Calu3 (cell line): ENCODE data around the gene DBH. TPM values are rescaled to one million over a fixed set of nuclear protein-coding genes. Genes with fewer than 3 reads are reported as not detected.

Source experiments
- BruUV-seq: library from RNA; stranded (reverse); fragments of 400-500 nt; replicated peaks from 2 replicates; lab custom pipeline; 2021; lab: Mats Ljungman, UMichigan
- CTCF ChIA-PET: fragments of 300-600 bp; sonication (Branson Sonifier 250); formaldehyde crosslinking; loops from one replicate; lab custom pipeline; 2022; ENCODE audit warnings: antibody characterized with exemption; lab: Charles Lee
- DNase-seq: peaks from one replicate; pipeline ENCODE4 v3.0.0; 2022
- H3K27ac Mint-ChIP-seq: one replicate; pipeline ENCODE4 v1.8.0; 2022; ENCODE audit warnings: mixed read lengths; ENCODE audit not compliant: unreplicated experiment
- H3K27me3 Mint-ChIP-seq: one replicate; pipeline ENCODE4 v1.8.0; 2022; ENCODE audit warnings: mixed read lengths; ENCODE audit not compliant: unreplicated experiment
- H3K36me3 Mint-ChIP-seq: one replicate; pipeline ENCODE4 v1.8.0; 2022; ENCODE audit warnings: mild to moderate bottlenecking, moderate library complexity, mixed read lengths; ENCODE audit not compliant: insufficient read depth, unreplicated experiment
- H3K4me1 Mint-ChIP-seq: one replicate; pipeline ENCODE4 v1.8.0; 2022; ENCODE audit warnings: mild to moderate bottlenecking, low read depth, mixed read lengths; ENCODE audit not compliant: unreplicated experiment
- H3K4me3 Mint-ChIP-seq: one replicate; pipeline ENCODE4 v1.8.0; 2022; ENCODE audit warnings: mild to moderate bottlenecking, low read depth, moderate library complexity, mixed read lengths; ENCODE audit not compliant: unreplicated experiment
- H3K9me3 Mint-ChIP-seq: one replicate; pipeline ENCODE4 v1.8.0; 2022; ENCODE audit warnings: low read depth, mixed read lengths; ENCODE audit not compliant: unreplicated experiment
- intact Hi-C: fragments of 100-400 bp; cut with micrococcal nuclease; formaldehyde crosslinking; loops from one replicate; pipeline ENCODE4 v1.10.0; 2022; ENCODE audit not compliant: unreplicated experiment
- total RNA-seq: library from RNA; stranded (reverse); gene quantifications from 2 replicates; pipeline ENCODE4 v1.2.3, GENCODE V29; 2022
- TF ChIP-seq, protein P1 (sequence below): fragments of 200-600 bp; IDR thresholded peaks from one replicate; pipeline ENCODE4 v1.8.0; 2022; ENCODE audit warnings: antibody characterized with exemption; ENCODE audit not compliant: unreplicated experiment

Gene DBH
- total RNA-seq, 1 experiment from 2014 or later, result not detected

GRCh38 chr9:133665535-133665934 lies 29.4 kb downstream of the DBH start:
- H3K4me1 Mint-ChIP-seq, result no peaks in the 10 kb centered on the region
- no peak for DNase-seq
- no peaks in the 10 kb centered on the region for H3K36me3 Mint-ChIP-seq
- intact Hi-C loops, result no loop called here
- TF ChIP-seq, protein P1, sequence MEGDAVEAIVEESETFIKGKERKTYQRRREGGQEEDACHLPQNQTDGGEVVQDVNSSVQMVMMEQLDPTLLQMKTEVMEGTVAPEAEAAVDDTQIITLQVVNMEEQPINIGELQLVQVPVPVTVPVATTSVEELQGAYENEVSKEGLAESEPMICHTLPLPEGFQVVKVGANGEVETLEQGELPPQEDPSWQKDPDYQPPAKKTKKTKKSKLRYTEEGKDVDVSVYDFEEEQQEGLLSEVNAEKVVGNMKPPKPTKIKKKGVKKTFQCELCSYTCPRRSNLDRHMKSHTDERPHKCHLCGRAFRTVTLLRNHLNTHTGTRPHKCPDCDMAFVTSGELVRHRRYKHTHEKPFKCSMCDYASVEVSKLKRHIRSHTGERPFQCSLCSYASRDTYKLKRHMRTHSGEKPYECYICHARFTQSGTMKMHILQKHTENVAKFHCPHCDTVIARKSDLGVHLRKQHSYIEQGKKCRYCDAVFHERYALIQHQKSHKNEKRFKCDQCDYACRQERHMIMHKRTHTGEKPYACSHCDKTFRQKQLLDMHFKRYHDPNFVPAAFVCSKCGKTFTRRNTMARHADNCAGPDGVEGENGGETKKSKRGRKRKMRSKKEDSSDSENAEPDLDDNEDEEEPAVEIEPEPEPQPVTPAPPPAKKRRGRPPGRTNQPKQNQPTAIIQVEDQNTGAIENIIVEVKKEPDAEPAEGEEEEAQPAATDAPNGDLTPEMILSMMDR, result no peak
- BruUV-seq, result no TSS peak
- CTCF ChIA-PET, result no interaction called here
- no peak overlapping the region for H3K27ac Mint-ChIP-seq
- peaks cover 24% of the 10 kb centered on the region for H3K27me3 Mint-ChIP-seq
- H3K4me3 Mint-ChIP-seq, result no peak overlapping the region
- H3K9me3 Mint-ChIP-seq, result no peaks in the 10 kb centered on the region

DNA sequence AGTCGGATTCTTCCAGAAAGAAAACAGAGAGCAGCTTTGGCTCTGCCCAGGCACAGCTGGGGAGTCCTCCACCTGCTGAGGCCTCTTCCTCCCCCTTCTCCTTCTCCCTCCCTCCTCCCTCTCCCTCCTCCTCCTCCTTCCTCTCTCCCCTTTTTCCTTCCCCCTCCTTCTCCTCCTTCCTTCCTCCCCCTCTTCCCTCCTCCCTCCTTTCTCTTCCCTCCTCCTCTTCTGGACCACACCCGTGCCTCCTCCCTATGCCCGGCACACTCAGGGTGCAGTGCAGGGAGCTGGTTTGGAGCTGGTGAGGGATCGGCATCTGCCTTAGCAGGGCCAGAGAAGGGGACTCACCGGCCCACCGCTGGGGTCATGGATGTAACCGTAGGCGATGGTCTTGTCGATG lies 30.2 kb downstream of the DBH start:
- BruUV-seq, result no TSS peak
- CTCF ChIA-PET, result no interaction called here
- TF ChIP-seq, protein P1, result no peak
- no peaks in the 10 kb centered on the region for H3K9me3 Mint-ChIP-seq
- H3K4me1 Mint-ChIP-seq, result no peaks in the 10 kb centered on the region
- H3K36me3 Mint-ChIP-seq, result no peaks in the 10 kb centered on the region
- no peak overlapping the region for H3K4me3 Mint-ChIP-seq
- DNase-seq, result no peak
- no peak overlapping the region for H3K27ac Mint-ChIP-seq
- H3K27me3 Mint-ChIP-seq, result peaks cover 24% of the 10 kb centered on the region
- intact Hi-C loops, result no loop called here

DNA sequence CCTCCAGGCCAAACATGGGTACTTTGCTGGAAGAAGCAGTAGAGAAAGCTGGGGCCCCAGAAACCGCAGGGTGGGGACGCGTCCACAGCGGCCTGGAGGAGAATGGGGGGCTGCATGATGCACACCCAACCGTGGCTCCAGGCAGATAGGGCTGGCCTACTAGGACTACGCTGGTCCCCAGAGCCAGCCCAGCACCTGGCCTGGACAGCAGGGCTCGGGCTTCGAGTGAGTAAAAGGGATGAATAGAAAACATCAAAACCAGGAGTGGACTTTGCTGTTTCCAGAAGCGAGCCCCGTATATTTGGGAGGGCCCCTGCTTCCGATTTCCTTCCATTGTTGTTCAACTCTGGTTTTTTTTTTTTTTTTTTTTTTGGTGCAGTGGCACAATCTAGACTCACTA lies 30.7 kb downstream of the DBH start:
- intact Hi-C loops, result no loop called here
- CTCF ChIA-PET, result no interaction called here
- DNase-seq, result no peak
- Mint-ChIP-seq H3K4me3 (no peak overlapping the region), H3K36me3 (no peaks in the 10 kb centered on the region), H3K27me3 (peaks cover 24% of the 10 kb centered on the region), H3K9me3 (no peaks in the 10 kb centered on the region), H3K27ac (no peak overlapping the region), H3K4me1 (no peaks in the 10 kb centered on the region)
- no TSS peak for BruUV-seq
- TF ChIP-seq, protein P1, result no peak

GRCh38 chr9:133667759-133668450 lies 31.7 kb downstream of the DBH start:
- Mint-ChIP-seq H3K36me3 (no peaks in the 10 kb centered on the region), H3K4me1 (no peaks in the 10 kb centered on the region), H3K27me3 (peaks cover 21% of the 10 kb centered on the region), H3K4me3 (no peak overlapping the region), H3K9me3 (no peaks in the 10 kb centered on the region), H3K27ac (no peak overlapping the region)
- no TSS peak for BruUV-seq
- CTCF ChIA-PET, result interaction anchor here (0.8 kb wide), 1 partner anchor 94 kb away, joined by 3 read pairs; no protein-coding TSS in a partner anchor
- no peak for DNase-seq
- TF ChIP-seq, protein P1, result no peak
- intact Hi-C loops, result no loop called here
